Measurements from ENCODE around the gene KLK2.

Gene KLK2

DNA sequence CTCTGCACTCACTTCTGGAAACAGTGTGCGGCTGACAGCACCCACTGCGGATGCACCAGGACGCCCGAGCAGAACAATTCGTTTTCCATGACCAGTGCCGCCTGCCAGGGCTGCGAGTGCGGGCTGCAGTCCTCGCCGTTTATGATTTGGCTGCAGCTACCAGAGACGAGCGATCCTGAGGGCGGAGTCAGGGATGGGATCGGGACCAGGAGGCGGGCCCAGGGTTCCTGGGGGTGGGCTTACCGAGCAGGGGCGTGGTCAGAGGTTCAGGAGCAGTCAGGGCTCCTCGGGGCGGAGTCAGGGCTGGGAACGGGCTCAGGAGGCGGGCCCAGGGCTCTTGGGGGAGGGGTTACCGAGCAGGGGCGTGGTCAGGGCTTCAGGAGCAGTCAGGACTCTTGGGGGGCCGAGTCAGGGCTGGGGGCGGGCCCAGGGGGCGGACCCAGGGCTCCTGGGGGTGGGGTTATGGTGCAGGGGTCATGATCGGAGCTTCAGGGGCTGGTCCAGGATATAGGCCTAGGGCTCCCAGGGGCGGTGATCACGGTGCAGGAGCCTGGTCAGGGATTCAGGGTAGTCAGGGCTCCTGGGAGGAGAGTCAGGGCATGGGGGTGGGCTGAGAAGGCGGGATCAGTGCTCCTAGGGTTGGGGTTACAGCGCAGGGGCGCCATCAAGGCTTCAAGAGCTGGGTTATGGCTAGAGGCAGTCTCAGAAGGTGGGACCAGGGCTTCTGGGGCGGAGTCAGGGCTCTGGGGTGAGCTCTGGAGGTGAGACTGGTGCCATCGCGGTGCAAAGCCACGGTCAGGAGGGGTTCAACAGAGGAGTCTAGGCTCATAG, 36.2 kb downstream of the KLK2 start:
- Histone ChIP-seq H3K27ac (ENCODE audit: low read depth, low read length) (no peak overlapping the region), H3K9ac (ENCODE audit: low read length) (no peak overlapping the region), H3K4me3 (ENCODE audit: low read depth, low read length) (peak overlapping the region; percentile 72), H3K9me3 (ENCODE audit: control insufficient read depth, insufficient read depth, low read depth, low read length) (no peaks in the 10 kb centered on the region), H3K36me3 (ENCODE audit: control insufficient read depth, insufficient read depth, low read length) (no peaks in the 10 kb centered on the region), H3K4me1 (ENCODE audit: control insufficient read depth, insufficient read depth, low read length) (peaks cover 7% of the 10 kb centered on the region; the same call in 1 of the 2 replicates), H3K27me3 (ENCODE audit: control insufficient read depth, insufficient read depth, low read length) (peaks cover 76% of the 10 kb centered on the region)

DNA sequence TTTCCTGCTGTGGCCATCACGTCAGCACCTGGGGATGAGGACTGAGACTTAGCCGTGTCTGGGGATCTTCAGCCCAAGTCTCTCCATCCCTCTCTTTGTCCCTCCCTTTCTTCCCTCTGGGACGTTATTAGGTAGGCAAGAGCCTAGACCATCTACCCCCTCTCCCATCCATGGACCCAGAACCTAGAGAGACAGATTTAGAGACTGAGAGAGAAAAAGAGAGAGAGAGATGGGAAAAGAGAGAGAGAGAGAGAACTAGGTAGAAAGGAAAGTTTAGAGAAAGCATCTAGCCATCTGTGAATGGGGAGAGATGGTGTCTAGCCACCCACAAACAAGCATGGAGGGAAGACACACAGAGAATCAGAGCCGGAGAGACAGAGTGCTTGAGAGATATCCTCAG, 37.5 kb downstream of the KLK2 start:
- Histone ChIP-seq H3K27me3 (ENCODE audit: control insufficient read depth, insufficient read depth, low read length) (peaks cover 82% of the 10 kb centered on the region), H3K36me3 (ENCODE audit: control insufficient read depth, insufficient read depth, low read length) (no peaks in the 10 kb centered on the region), H3K27ac (ENCODE audit: low read depth, low read length) (no peak overlapping the region), H3K4me3 (ENCODE audit: low read depth, low read length) (no peak overlapping the region), H3K4me1 (ENCODE audit: control insufficient read depth, insufficient read depth, low read length) (peaks cover 7% of the 10 kb centered on the region; the same call in 1 of the 2 replicates), H3K9me3 (ENCODE audit: control insufficient read depth, insufficient read depth, low read depth, low read length) (no peaks in the 10 kb centered on the region), H3K9ac (ENCODE audit: low read length) (no peak overlapping the region)

- Histone ChIP-seq H3K27ac (ENCODE audit: low read depth, low read length) (no peak within 1 kb of the TSS), H3K9ac (ENCODE audit: low read length) (no peak within 1 kb of the TSS), H3K9me3 (ENCODE audit: control insufficient read depth, insufficient read depth, low read depth, low read length) (no peaks in the 10 kb centered on the region), H3K36me3 (ENCODE audit: control insufficient read depth, insufficient read depth, low read length) (no peaks in the 10 kb centered on the region), H3K27me3 (ENCODE audit: control insufficient read depth, insufficient read depth, low read length) (peaks cover 89% of the 10 kb centered on the region), H3K4me3 (ENCODE audit: low read depth, low read length) (no peak within 1 kb of the TSS), H3K4me1 (ENCODE audit: control insufficient read depth, insufficient read depth, low read length) (peaks cover 7% of the 10 kb centered on the region; the same call in 1 of the 2 replicates)
Measured at GRCh38 chr19:50911206-50912101, 38.2 kb downstream of the KLK2 start, which contains the start of gene KLK4. KLK4 (minus strand) TSS chr19:50911395; CDS start chr19:50910738, 657 bp downstream.

DNA sequence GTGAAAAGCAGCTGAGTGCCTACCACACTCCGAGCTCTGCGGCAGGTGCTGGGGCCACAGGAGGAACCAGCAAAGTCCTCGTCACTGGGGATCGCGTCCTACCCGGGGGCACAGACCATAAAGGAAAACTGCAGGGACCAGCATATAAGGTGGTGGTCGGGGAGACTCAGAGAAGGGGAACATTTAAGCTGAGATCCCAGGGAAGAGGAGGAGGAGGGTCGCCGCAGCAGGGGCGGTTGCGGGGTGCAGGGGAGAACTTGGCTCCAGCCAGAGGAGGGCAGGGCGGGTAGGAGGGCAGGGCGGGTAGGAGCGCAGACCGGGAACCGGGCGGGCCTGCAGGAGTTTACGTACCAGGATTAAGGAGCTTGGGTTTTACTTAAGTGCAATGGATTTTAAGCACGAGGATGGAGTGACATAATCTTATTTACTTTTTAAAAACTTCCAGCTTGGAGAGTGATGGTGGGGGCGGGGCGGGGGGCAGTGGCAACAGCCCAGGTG, 38.9 kb downstream of the KLK2 start:
- H3K27ac ChIP-seq (ENCODE audit: low read depth, low read length): no peak overlapping the region
- peaks cover 7% of the 10 kb centered on the region; the same call in 1 of the 2 replicates for H3K4me1 ChIP-seq (ENCODE audit: control insufficient read depth, insufficient read depth, low read length)
- H3K36me3 ChIP-seq (ENCODE audit: control insufficient read depth, insufficient read depth, low read length): no peaks in the 10 kb centered on the region
- no peak overlapping the region for H3K9ac ChIP-seq (ENCODE audit: low read length)
- H3K9me3 ChIP-seq (ENCODE audit: control insufficient read depth, insufficient read depth, low read depth, low read length): no peaks in the 10 kb centered on the region
- peaks cover 92% of the 10 kb centered on the region for H3K27me3 ChIP-seq (ENCODE audit: control insufficient read depth, insufficient read depth, low read length)
- H3K4me3 ChIP-seq (ENCODE audit: low read depth, low read length): peak overlapping the region; percentile 45

- Histone ChIP-seq H3K9ac (ENCODE audit: low read length) (no peak overlapping the region), H3K4me1 (ENCODE audit: control insufficient read depth, insufficient read depth, low read length) (peaks cover 7% of the 10 kb centered on the region; the same call in 1 of the 2 replicates), H3K4me3 (ENCODE audit: low read depth, low read length) (peak overlapping the region; percentile 45), H3K9me3 (ENCODE audit: control insufficient read depth, insufficient read depth, low read depth, low read length) (no peaks in the 10 kb centered on the region), H3K27ac (ENCODE audit: low read depth, low read length) (no peak overlapping the region), H3K27me3 (ENCODE audit: control insufficient read depth, insufficient read depth, low read length) (peaks cover 87% of the 10 kb centered on the region), H3K36me3 (ENCODE audit: control insufficient read depth, insufficient read depth, low read length) (no peaks in the 10 kb centered on the region)
Measured at GRCh38 chr19:50912727-50913716, 39.8 kb downstream of the KLK2 start.

- Histone ChIP-seq H3K4me1 (ENCODE audit: control insufficient read depth, insufficient read depth, low read length) (0 out of 2 replicates have a peak, but pooled peaks cover 3% of the 10 kb centered on the region), H3K27ac (ENCODE audit: low read depth, low read length) (no peak overlapping the region), H3K9me3 (ENCODE audit: control insufficient read depth, insufficient read depth, low read depth, low read length) (no peaks in the 10 kb centered on the region), H3K9ac (ENCODE audit: low read length) (no peak overlapping the region), H3K27me3 (ENCODE audit: control insufficient read depth, insufficient read depth, low read length) (peaks cover 83% of the 10 kb centered on the region), H3K36me3 (ENCODE audit: control insufficient read depth, insufficient read depth, low read length) (no peaks in the 10 kb centered on the region), H3K4me3 (ENCODE audit: low read depth, low read length) (no peak overlapping the region)
Measured at GRCh38 chr19:50916069-50916468, 42.8 kb downstream of the KLK2 start.

DNA sequence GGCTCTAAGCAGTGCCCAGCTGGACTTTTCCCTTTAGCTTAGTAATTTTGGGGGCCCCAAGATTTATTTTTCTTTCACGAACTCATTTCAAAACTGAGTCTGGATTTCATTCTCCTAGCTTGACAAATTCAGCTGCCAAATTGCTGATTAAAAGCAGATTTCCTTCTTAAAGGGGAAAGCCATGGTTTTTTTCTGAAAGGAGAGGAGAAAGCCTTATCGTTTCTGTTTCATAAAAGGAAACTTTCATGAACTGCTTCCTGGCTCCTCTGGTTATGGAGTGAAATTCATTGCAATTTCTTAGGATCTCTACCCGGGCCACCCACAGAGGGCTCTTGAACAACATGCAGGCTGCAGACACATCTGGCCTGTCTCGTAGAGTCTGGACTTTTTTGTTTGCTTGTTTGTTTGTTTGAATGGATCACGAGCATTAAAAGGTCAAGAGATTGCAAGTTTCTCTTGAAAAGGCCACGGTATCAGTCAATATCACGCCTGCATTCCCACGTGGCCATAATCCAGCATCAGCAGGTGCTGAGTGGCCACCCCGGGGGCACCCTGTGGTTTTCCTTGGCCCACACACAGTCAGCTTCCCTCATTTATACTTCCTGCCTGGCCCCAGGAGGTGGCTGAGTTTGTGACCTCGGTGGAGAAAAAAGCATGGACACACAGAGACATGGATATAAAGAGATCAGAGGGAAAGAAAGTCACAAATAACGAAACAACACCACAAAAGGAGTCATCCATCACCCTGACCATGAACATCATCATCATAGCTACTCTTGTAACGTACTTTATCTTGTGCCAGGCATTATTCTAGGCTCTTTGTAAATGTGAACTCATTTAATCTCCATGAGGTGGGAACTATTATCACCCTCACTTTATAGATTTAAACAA, 48.4 kb downstream of the KLK2 start:
- no peaks in the 10 kb centered on the region for H3K36me3 ChIP-seq (ENCODE audit: control insufficient read depth, insufficient read depth, low read length)
- H3K27me3 ChIP-seq (ENCODE audit: control insufficient read depth, insufficient read depth, low read length): peaks cover 43% of the 10 kb centered on the region
- no peaks in the 10 kb centered on the region for H3K9me3 ChIP-seq (ENCODE audit: control insufficient read depth, insufficient read depth, low read depth, low read length)
- H3K9ac ChIP-seq (ENCODE audit: low read length): no peak overlapping the region
- H3K4me3 ChIP-seq (ENCODE audit: low read depth, low read length): no peak overlapping the region
- no peak overlapping the region for H3K27ac ChIP-seq (ENCODE audit: low read depth, low read length)
- H3K4me1 ChIP-seq (ENCODE audit: control insufficient read depth, insufficient read depth, low read length): peaks cover 10% of the 10 kb centered on the region

DNA sequence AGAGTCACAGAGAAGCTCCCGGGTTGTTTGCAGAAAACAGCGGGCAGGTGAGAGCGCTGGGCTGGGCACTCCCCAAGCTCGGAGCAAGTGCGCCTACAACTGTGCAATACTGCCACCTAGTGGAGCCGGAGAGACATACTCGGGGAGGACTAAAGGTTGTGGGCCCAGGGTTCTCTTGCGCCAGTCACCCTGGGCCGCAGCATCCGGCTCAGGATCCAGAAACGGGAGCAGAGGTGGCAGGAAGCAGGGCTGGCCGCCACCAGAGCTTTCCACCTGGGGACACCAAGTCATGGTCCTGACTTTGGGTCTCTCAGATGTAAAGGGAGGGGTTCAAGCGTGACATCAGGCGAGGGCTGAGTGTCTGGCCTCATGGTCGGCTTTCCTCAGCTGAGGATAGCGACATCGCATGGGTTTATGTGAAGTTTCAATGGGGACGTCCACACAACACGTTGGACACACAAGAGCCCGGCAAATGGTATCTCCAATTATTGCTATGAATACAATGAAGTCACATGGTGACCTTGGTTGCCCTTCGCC, 49.1 kb downstream of the KLK2 start:
- Histone ChIP-seq H3K27ac (ENCODE audit: low read depth, low read length) (no peak overlapping the region), H3K9ac (ENCODE audit: low read length) (no peak overlapping the region), H3K9me3 (ENCODE audit: control insufficient read depth, insufficient read depth, low read depth, low read length) (no peaks in the 10 kb centered on the region), H3K36me3 (ENCODE audit: control insufficient read depth, insufficient read depth, low read length) (no peaks in the 10 kb centered on the region), H3K4me3 (ENCODE audit: low read depth, low read length) (no peak overlapping the region), H3K4me1 (ENCODE audit: control insufficient read depth, insufficient read depth, low read length) (peaks cover 10% of the 10 kb centered on the region), H3K27me3 (ENCODE audit: control insufficient read depth, insufficient read depth, low read length) (peaks cover 36% of the 10 kb centered on the region)

DNA sequence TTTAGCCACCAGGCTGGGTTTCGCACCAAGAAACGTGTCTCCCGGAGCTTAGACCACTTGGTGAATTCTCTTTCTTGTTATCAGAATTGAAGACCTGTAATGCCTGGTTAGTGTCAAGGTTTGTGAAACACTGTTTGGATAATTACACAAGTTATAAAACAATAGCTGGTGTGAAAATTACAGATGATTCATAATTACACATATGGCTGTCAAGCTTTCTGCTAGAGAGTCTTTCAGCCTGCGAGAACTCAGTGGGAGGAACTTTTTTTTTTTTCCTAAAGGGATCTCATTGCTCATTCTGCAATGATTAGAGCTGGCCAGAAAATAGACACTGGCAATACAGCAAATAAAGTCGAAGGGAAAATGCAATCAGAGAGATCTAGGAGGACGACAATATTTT, 51.3 kb downstream of the KLK2 start:
- Histone ChIP-seq H3K9me3 (ENCODE audit: control insufficient read depth, insufficient read depth, low read depth, low read length) (no peaks in the 10 kb centered on the region), H3K27ac (ENCODE audit: low read depth, low read length) (no peak overlapping the region), H3K36me3 (ENCODE audit: control insufficient read depth, insufficient read depth, low read length) (no peaks in the 10 kb centered on the region), H3K4me1 (ENCODE audit: control insufficient read depth, insufficient read depth, low read length) (peaks cover 10% of the 10 kb centered on the region), H3K27me3 (ENCODE audit: control insufficient read depth, insufficient read depth, low read length) (peaks cover 30% of the 10 kb centered on the region), H3K9ac (ENCODE audit: low read length) (no peak overlapping the region), H3K4me3 (ENCODE audit: low read depth, low read length) (no peak overlapping the region)
